HEK293 (cell line): Measurements from ENCODE around the gene DNAJB1.

Experiments used
- CTCF ChIP-seq: fragments of 450-650 bp; formaldehyde crosslinking; IDR thresholded peaks from 2 replicates; pipeline ENCODE4 v1.5.1; 2016; ENCODE audit warnings: missing biosample characterization, missing genetic modification characterization
- PATZ1 ChIP-seq: fragments of 450-650 bp; formaldehyde crosslinking; IDR thresholded peaks from 2 replicates; pipeline ENCODE4 v1.5.1; 2016; ENCODE audit warnings: missing biosample characterization, missing genetic modification characterization
- TCF7L2 ChIP-seq: IDR thresholded peaks from 2 replicates; pipeline ENCODE4 v1.6.1; 2011; ENCODE audit warnings: low read depth, mild to moderate bottlenecking, inconsistent platforms, low read length, moderate library complexity, borderline replicate concordance
- ZBTB17 ChIP-seq: fragments of 450-650 bp; formaldehyde crosslinking; IDR thresholded peaks from 2 replicates; pipeline ENCODE4 v1.5.1; 2016; ENCODE audit warnings: missing biosample characterization, missing genetic modification characterization
- ZNF274 ChIP-seq, 2 experiments: fragments of 200-500 bp in 1 of 2; fragments of 450-650 bp in 1 of 2; sonication (Bioruptor generic) in 1 of 2; formaldehyde crosslinking in 1 of 2; IDR thresholded peaks; 2 replicates each; pipeline versions ENCODE4 v1.5.1 to v1.6.1; 2014 to 2016; ENCODE audit warnings: borderline replicate concordance in 1 of 2, inconsistent platforms in 1 of 2, low read length in 1 of 2, missing biosample characterization in 1 of 2, missing genetic modification characterization in 1 of 2
- ZNF580 ChIP-seq: fragments of 450-650 bp; formaldehyde crosslinking; IDR thresholded peaks from 2 replicates; pipeline ENCODE4 v1.5.1; 2016; ENCODE audit warnings: missing biosample characterization, missing genetic modification characterization
- ZNF626 ChIP-seq: fragments of 450-650 bp; sonication (Bioruptor Pico); formaldehyde crosslinking; IDR thresholded peaks from 2 replicates; pipeline ENCODE4 v1.5.1; 2018; ENCODE audit warnings: missing biosample characterization, missing genetic modification characterization, inconsistent platforms
- ZNF639 ChIP-seq: fragments of 450-650 bp; formaldehyde crosslinking; IDR thresholded peaks from 2 replicates; pipeline ENCODE4 v1.5.1; 2016; ENCODE audit warnings: missing biosample characterization, missing genetic modification characterization
- ZNF670 ChIP-seq: fragments of 450-650 bp; formaldehyde crosslinking; IDR thresholded peaks from 2 replicates; pipeline ENCODE4 v1.5.1; 2016; ENCODE audit warnings: missing biosample characterization, missing genetic modification characterization, low read depth
- ZNF76 ChIP-seq: fragments of 450-650 bp; formaldehyde crosslinking; IDR thresholded peaks from 2 replicates; pipeline ENCODE4; 2016; ENCODE audit warnings: low read depth, missing biosample characterization, missing genetic modification characterization, borderline replicate concordance

GRCh38 chr19:14477418-14478112, 40.6 kb downstream of the DNAJB1 start:
- TF ChIP-seq CTCF (tag by site-specific recombination) (no peak), ZNF274 (IDR thresholded peaks at IDR 0.05; ENCODE audit: low read length) (no peak), ZNF274 (tag by site-specific recombination; IDR thresholded peaks at IDR 0.05; ENCODE audit: borderline replicate concordance) (no peak), PATZ1 (tag by site-specific recombination) (no peak; the same call in none of the 2 replicates), ZBTB17 (no peak), TCF7L2 (no peak), ZNF626 (tag by site-specific recombination) (no peak), ZNF670 (tag by site-specific recombination) (no peak), ZNF639 (tag by site-specific recombination) (no peak), ZNF580 (tag by site-specific recombination) (no peak), ZNF76 (tag by site-specific recombination) (no peak)
